Gastrocnemius medialis (tissue), 4 donors: ENCODE results near the gene TTC9C.

Source experiments
- POLR2A ChIP-seq, 2 donors: fragments of 450-650 bp; IDR thresholded peaks; one replicate each; pipeline ENCODE4 v1.6.1; 2017; ENCODE audit warnings: antibody characterized with exemption in 2 of 2, mild to moderate bottlenecking in 2 of 2, moderate library complexity in 2 of 2
- TF ChIP-seq, protein P1 (sequence below), 5 experiments: fragments of 450-650 bp in 3 of 5; fragments of 200-600 bp in 2 of 5; sonication (generic) in 2 of 5; IDR thresholded peaks in 4 of 5; conservative IDR thresholded peaks in 1 of 5; 1 replicate in 4 of 5; 2 replicates in 1 of 5; pipeline ENCODE4 v1.5.1; 2016 to 2019; ENCODE audit warnings: antibody characterized with exemption in 5 of 5, mild to moderate bottlenecking in 3 of 5, moderate library complexity in 3 of 5

DNA sequence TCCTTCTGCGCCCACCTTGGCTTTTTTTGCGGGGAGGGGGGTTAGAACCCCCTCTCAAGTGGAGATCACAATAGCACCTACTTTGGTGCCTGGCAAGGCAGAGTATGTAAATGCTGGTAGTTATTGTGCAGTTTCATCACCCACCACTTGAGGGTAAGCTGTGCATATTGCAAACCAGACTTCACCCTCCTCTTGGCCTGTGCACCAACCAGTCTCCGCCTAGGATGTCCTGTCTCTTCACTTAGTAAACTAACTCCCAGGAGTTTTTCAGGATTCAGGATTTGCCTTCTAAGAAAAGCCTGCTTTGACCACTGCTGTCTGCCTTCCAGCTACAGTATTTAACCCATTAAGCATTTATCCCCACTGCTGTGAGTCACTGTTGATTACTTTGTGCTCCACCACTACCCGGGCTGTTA is 47.5 kb upstream of the TTC9C start:
- TF ChIP-seq, protein P1, sequence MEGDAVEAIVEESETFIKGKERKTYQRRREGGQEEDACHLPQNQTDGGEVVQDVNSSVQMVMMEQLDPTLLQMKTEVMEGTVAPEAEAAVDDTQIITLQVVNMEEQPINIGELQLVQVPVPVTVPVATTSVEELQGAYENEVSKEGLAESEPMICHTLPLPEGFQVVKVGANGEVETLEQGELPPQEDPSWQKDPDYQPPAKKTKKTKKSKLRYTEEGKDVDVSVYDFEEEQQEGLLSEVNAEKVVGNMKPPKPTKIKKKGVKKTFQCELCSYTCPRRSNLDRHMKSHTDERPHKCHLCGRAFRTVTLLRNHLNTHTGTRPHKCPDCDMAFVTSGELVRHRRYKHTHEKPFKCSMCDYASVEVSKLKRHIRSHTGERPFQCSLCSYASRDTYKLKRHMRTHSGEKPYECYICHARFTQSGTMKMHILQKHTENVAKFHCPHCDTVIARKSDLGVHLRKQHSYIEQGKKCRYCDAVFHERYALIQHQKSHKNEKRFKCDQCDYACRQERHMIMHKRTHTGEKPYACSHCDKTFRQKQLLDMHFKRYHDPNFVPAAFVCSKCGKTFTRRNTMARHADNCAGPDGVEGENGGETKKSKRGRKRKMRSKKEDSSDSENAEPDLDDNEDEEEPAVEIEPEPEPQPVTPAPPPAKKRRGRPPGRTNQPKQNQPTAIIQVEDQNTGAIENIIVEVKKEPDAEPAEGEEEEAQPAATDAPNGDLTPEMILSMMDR (IDR thresholded peaks at IDR 0.05 in 4 of 5, conservative IDR thresholded peaks at IDR 0.05 in 1 of 5) = peak; percentile 25 to 65 (median 51)
- no peak for TF ChIP-seq POLR2A (IDR thresholded peaks at IDR 0.05)
